GM12878 (cell line): ENCODE data around the gene SHD. TPM values are rescaled to one million over a fixed set of nuclear protein-coding genes. Genes with fewer than 3 reads are reported as not detected.

Experiments
- ATAC-seq: fragments of 200-7000 bp; cut with Tn5 transposase; 3 replicates; pipeline ENCODE4 v1.9.1; 2020; ENCODE audit warnings: mild to moderate bottlenecking, moderate library complexity
- BruUV-seq: library from RNA; stranded (reverse); fragments of 400-500 nt; replicated peaks from 2 replicates; lab custom pipeline; 2021; lab: Mats Ljungman, UMichigan
- CTCF ChIA-PET: fragments of 300-600 bp; sonication (Branson Sonifier 250); formaldehyde crosslinking; extraction: SDS; loops from one replicate; lab custom pipeline; 2021; ENCODE audit warnings: inconsistent platforms; lab: Yijun Ruan, JAX
- POLR2A ChIA-PET: fragments of 350-600 bp; formaldehyde crosslinking; extraction: SDS; loops from one replicate; lab custom pipeline; 2021; ENCODE audit warnings: inconsistent platforms; lab: Charles Lee
- RAD21 ChIA-PET: fragments of 300-600 bp; sonication (Branson Sonifier 250); formaldehyde crosslinking; loops from one replicate; lab custom pipeline; 2023; ENCODE audit warnings: antibody characterized with exemption; ENCODE audit not compliant: unreplicated experiment; lab: Charles Lee
- SMC1A ChIA-PET: fragments of 300-600 bp; sonication (Branson Sonifier 250); formaldehyde crosslinking; loops from one replicate; lab custom pipeline; 2023; ENCODE audit not compliant: unreplicated experiment, uncharacterized antibody; lab: Charles Lee
- DNase-seq: peaks from one replicate; pipeline ENCODE4 v3.0.0-alpha.2; 2011; ENCODE audit warnings: low read depth, low spot score
- FAIRE-seq: peaks from 3 replicates; lab custom pipeline; 2011; peaks lifted over from hg19 to GRCh38; lab: Jason Lieb, UNC
- H2AFZ ChIP-seq: 2 replicates; pipeline ENCODE4 v1.6.0; 2011; ENCODE audit warnings: low read depth, low read length, control low read depth; ENCODE audit not compliant: control insufficient read depth
- H3K27ac ChIP-seq: 2 replicates; pipeline ENCODE4 v1.5.1; 2011; ENCODE audit warnings: control low read depth; ENCODE audit not compliant: control insufficient read depth, insufficient read depth
- H3K27me3 ChIP-seq, 2 experiments: replicated peaks in 1 of 2; 2 replicates each; pipeline versions ENCODE4 v1.6.0 to v1.6.1; 2011; ENCODE audit warnings: low read length in 1 of 2; ENCODE audit not compliant: control insufficient read depth in 2 of 2, insufficient read depth in 2 of 2
- H3K36me3 ChIP-seq, 2 experiments: 2 replicates each; pipeline ENCODE4 v1.5.1; 2011; ENCODE audit warnings: low read length in 1 of 2; ENCODE audit not compliant: control insufficient read depth in 2 of 2, insufficient read depth in 2 of 2
- H3K4me1 ChIP-seq: 2 replicates; pipeline ENCODE4 v1.6.1; 2011; ENCODE audit warnings: mild to moderate bottlenecking, low read length, moderate library complexity, mixed read lengths; ENCODE audit not compliant: control insufficient read depth, insufficient read depth
- H3K4me2 ChIP-seq: 2 replicates; pipeline ENCODE4 v1.6.0; 2011; ENCODE audit warnings: control low read depth; ENCODE audit not compliant: control insufficient read depth, insufficient read depth
- H3K4me3 ChIP-seq: fragments of 200-600 bp; sonication (generic); 2 replicates; pipeline ENCODE4 v1.5.1; 2016
- H3K79me2 ChIP-seq: 2 replicates; pipeline ENCODE4 v1.6.0; 2011; ENCODE audit warnings: low read length; ENCODE audit not compliant: control insufficient read depth, insufficient read depth
- H3K9ac ChIP-seq: 2 replicates; pipeline ENCODE4 v1.8.0; 2011; ENCODE audit warnings: low read length, control low read depth, mixed read lengths; ENCODE audit not compliant: control insufficient read depth, insufficient read depth
- H3K9me3 ChIP-seq: replicated peaks from 3 replicates; pipeline ENCODE4 v1.5.1; 2011; ENCODE audit warnings: mild to moderate bottlenecking, low read length; ENCODE audit not compliant: control insufficient read depth, insufficient read depth
- H4K20me1 ChIP-seq: 2 replicates; pipeline ENCODE4 v1.6.0; 2011; ENCODE audit not compliant: control insufficient read depth, insufficient read depth
- CEBPB ChIP-seq, 2 experiments: fragments of 150-350 bp in 1 of 2; IDR thresholded peaks; 2 replicates each; pipeline ENCODE4 v1.6.1; 2012 to 2014; ENCODE audit warnings: low read depth in 2 of 2, low read length in 2 of 2, borderline replicate concordance in 1 of 2, inconsistent platforms in 1 of 2
- CREB1 ChIP-seq: IDR thresholded peaks from 2 replicates; pipeline ENCODE4 v1.6.1; 2012; ENCODE audit warnings: low read depth, mild to moderate bottlenecking, inconsistent platforms
- DPF2 ChIP-seq: fragments of 450-650 bp; IDR thresholded peaks from 2 replicates; pipeline ENCODE4 v1.6.1; 2017; ENCODE audit warnings: mild to moderate bottlenecking
- FOS ChIP-seq: IDR thresholded peaks from 3 replicates; pipeline ENCODE4 v1.6.1; 2011; ENCODE audit warnings: borderline replicate concordance; ENCODE audit not compliant: insufficient read length; ENCODE audit errors: extremely low read depth
- HDAC6 ChIP-seq: fragments of 200-600 bp; sonication (generic); IDR thresholded peaks from one replicate; pipeline ENCODE4 v1.8.0; 2017; ENCODE audit warnings: antibody characterized with exemption; ENCODE audit not compliant: unreplicated experiment
- HSF1 ChIP-seq: fragments of 150-350 bp; IDR thresholded peaks from 2 replicates; pipeline ENCODE4 v1.6.1; 2014; ENCODE audit warnings: mild to moderate bottlenecking, low read depth, low read length
- LARP7 ChIP-seq: fragments of 450-650 bp; IDR thresholded peaks from 2 replicates; pipeline ENCODE4 v1.6.1; 2017; ENCODE audit warnings: mild to moderate bottlenecking
- POU2F2 ChIP-seq: IDR thresholded peaks from 3 replicates; pipeline ENCODE4 v1.6.1; 2011; ENCODE audit warnings: low read depth, mild to moderate bottlenecking, low read length, borderline replicate concordance
- RAD51 ChIP-seq: fragments of 450-650 bp; IDR thresholded peaks from 2 replicates; pipeline ENCODE4 v1.6.1; 2016; ENCODE audit warnings: moderate library complexity, mild to moderate bottlenecking, inconsistent platforms
- RB1 ChIP-seq: fragments of 450-650 bp; formaldehyde crosslinking; IDR thresholded peaks from 2 replicates; pipeline ENCODE4 v1.6.1; 2017; ENCODE audit warnings: mild to moderate bottlenecking, borderline replicate concordance
- SIN3A ChIP-seq: IDR thresholded peaks from 2 replicates; pipeline ENCODE4 v1.6.1; 2012; ENCODE audit warnings: low read depth, low read length, improper control_type of control experiment
- SMAD1 ChIP-seq: fragments of 450-650 bp; IDR thresholded peaks from 2 replicates; pipeline ENCODE4 v1.6.1; 2018; ENCODE audit warnings: mild to moderate bottlenecking, low read depth; ENCODE audit not compliant: partially characterized antibody
- TCF3 ChIP-seq: IDR thresholded peaks from 2 replicates; pipeline ENCODE4 v1.6.1; 2012; ENCODE audit warnings: low read depth, mild to moderate bottlenecking, low read length, borderline replicate concordance; ENCODE audit not compliant: insufficient read depth
- YBX1 ChIP-seq: fragments of 450-650 bp; IDR thresholded peaks from 2 replicates; pipeline ENCODE4 v1.6.1; 2016; ENCODE audit warnings: antibody characterized with exemption
- WGBS: methylation state at CpG from one replicate; pipeline ENCODE4 v1.1.6; 2016; ENCODE audit warnings: low lambda C conversion rate; ENCODE audit not compliant: insufficient replicate concordance, insufficient coverage; ENCODE audit errors: missing lambda C conversion rate; 5-methylcytosine and 5-hydroxymethylcytosine counted together
- in situ Hi-C: fragments of 300-500 bp; cut with MboI; formaldehyde crosslinking; loops from 9 replicates; pipeline ENCODE4 v1.14.3; 2018; ENCODE audit warnings: mixed read lengths
- intact Hi-C: fragments of 100-400 bp; cut with micrococcal nuclease; formaldehyde crosslinking; loops from one replicate; pipeline ENCODE4 v1.14.2; 2022; ENCODE audit not compliant: unreplicated experiment
- polyA plus RNA-seq, 11 experiments: library from polyadenylated mRNA; depleted of rRNA in 4 of 11; unstranded in 6 of 11; stranded (reverse) in 5 of 11; fragments of >200 nt; fragmentation: Nextera tagmentation in 4 of 11; fragmentation: Illumina TruSeq in 1 of 11; extraction: Ambion mirVana in 4 of 11; extraction: Trizol in 1 of 11; gene quantifications; 1 replicate in 1 of 11; 2 replicates in 10 of 11; pipeline versions ENCODE4 v1.2.1 to v1.2.3, GENCODE V29; 2011 to 2016; ENCODE audit warnings: inconsistent platforms in 2 of 11, missing spikeins in 2 of 11, low read depth in 1 of 11
- total RNA-seq, 4 experiments: library from RNA; depleted of rRNA in 3 of 4; stranded (reverse); fragments of >200 nt in 3 of 4; fragmentation: Illumina TruSeq in 1 of 4; extraction: Trizol in 1 of 4; gene quantifications; 2 replicates each; pipeline versions ENCODE4 v1.2.1 to v1.2.3, GENCODE V29; 2013 to 2021

SHD gene
- total and polyA plus RNA-seq, 10 of the 15 experiments (the other 5 are each of a cell fraction or from before 2014, with no cell fraction given) = 0.09 TPM; not detected in 9

- TF ChIP-seq POU2F2 (no peak), SMAD1 (no peak), FOS (no peak), SIN3A (no peak), CREB1 (no peak), DPF2 (no peak), RAD51 (no peak), YBX1 (no peak), HDAC6 (no peak)
Observed at GRCh38 chr19:4302243-4302640, 23.2 kb downstream of the SHD start, which contains the start of gene TMIGD2 (continued).

- BruUV-seq = no TSS peak
- H2AFZ ChIP-seq = no peak overlapping the region
- no peak overlapping the region for H3K27ac ChIP-seq
Observed at GRCh38 chr19:4303819-4304537, 24.9 kb downstream of the SHD start.

More at GRCh38 chr19:4303819-4304537, 24.9 kb downstream of the SHD start:
- TF ChIP-seq HSF1 (no peak), CEBPB (IDR thresholded peaks at IDR 0.05; ENCODE audit: borderline replicate concordance in 1 of 2, low read depth in 2 of 2, low read length in 2 of 2) (no peak), TCF3 (no peak), RB1 (no peak), LARP7 (no peak)
- TF ChIP-seq, all 136 proteins: peak for 0
- Histone ChIP-seq H3K79me2 (no peaks in the 10 kb centered on the region), H3K4me3 (no peak overlapping the region; the same call in 1 of the 2 replicates), H3K4me2 (0 out of 2 replicates have a peak overlapping the region, but pooled peaks have one; percentile 33), H3K36me3 (no peaks in the 10 kb centered on the region), H3K9me3 (no peaks in the 10 kb centered on the region), H3K9ac (no peak overlapping the region), H3K4me1 (no peaks in the 10 kb centered on the region), H4K20me1 (no peaks in the 10 kb centered on the region), H3K27me3 (no peaks in the 10 kb centered on the region)
- POLR2A ChIA-PET = no interaction called here
- WGBS = 31% methylated on average over 18 of the region's 18 CpGs
- intact Hi-C loops = no loop called here
- DNase-seq (no peak), ATAC-seq (no peak), FAIRE-seq (no peak)
- in situ Hi-C loops = no loop called here
- RAD21 ChIA-PET = no interaction called here
- SMC1A ChIA-PET = no interaction called here
- CTCF ChIA-PET = no interaction called here
